ENCODE measurements around the gene REM2. TPM values are rescaled to one million over a fixed set of nuclear protein-coding genes. Genes with fewer than 3 reads are reported as not detected.

The REM2 gene
- total RNA-seq, 1 experiment from 2014 or later, result 0.26 TPM

DNA sequence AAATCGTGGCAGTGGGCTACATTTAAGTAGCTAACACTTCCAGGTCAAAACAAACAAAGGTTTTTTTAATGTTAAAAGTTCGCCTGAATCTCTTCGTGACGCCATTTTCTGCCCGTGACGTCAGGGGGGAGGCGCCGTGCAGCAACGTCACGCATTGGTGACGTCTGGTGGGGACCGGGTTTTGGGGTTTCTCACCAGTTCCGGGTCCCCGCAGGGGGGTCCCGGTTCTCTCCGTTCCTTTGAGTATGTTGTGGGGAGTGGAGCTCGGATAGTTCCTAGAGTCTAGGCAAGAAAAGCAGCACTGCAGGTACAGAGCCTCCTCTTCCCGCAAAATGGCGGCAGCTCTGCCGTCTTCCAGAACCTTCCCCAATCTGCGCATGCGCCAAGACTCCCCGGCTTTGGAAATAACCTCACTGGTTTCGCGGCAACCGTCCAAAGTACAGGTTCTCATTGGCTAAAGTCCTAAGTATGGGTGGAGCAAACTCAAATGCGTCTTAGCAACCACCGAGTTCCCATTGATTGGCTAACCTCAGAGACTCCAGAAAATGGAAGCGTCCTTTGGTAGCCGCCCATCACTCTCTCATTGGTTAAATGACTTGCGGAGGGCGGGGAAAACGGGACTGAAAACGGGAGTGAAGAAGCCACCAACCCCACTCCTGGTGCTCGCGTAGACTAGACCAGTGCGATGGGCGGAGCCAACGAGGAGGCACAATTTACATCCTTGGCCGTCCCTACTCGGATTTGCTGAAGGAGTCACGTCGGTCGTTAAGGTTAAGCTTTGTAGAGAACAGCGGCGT is 36.0 kb downstream of the REM2 start, which contains the start of gene RBM23:
Gene RBM23 (minus strand): TSS at position 346 of the 797 bp plus-strand sequence.
- Mint-ChIP-seq H3K4me1 (ENCODE audit: insufficient read depth, unreplicated experiment) (peaks cover 31% of the 10 kb centered on the region), H3K4me3 (ENCODE audit: unreplicated experiment) (peak within 1 kb of the TSS; percentile 87), H3K36me3 (ENCODE audit: insufficient read depth, unreplicated experiment) (peaks cover 75% of the 10 kb centered on the region), H3K27me3 (ENCODE audit: insufficient read depth, unreplicated experiment) (no peaks in the 10 kb centered on the region), H3K9me3 (ENCODE audit: unreplicated experiment) (no peaks in the 10 kb centered on the region), H3K27ac (ENCODE audit: low read depth, unreplicated experiment) (peak within 1 kb of the TSS; percentile 100)
- intact Hi-C loops (cut with micrococcal nuclease), result no loop called here
- ChIA-PET POLR2A (interaction anchor here (0.6 to 5.2 kb wide), 30 partner anchors 10 to 320 kb away, joined by 3 to 90 read pairs (median 5); partner anchors contain the start of genes ACIN1, AJUBA, C14orf119 and HAUS4), CTCF (interaction anchor here (0.6 to 3.4 kb wide), 12 partner anchors 9 to 363 kb away, joined by 3 to 20 read pairs (median 4); partner anchors contain the start of gene PRMT5)
- TF ChIP-seq, protein P1, sequence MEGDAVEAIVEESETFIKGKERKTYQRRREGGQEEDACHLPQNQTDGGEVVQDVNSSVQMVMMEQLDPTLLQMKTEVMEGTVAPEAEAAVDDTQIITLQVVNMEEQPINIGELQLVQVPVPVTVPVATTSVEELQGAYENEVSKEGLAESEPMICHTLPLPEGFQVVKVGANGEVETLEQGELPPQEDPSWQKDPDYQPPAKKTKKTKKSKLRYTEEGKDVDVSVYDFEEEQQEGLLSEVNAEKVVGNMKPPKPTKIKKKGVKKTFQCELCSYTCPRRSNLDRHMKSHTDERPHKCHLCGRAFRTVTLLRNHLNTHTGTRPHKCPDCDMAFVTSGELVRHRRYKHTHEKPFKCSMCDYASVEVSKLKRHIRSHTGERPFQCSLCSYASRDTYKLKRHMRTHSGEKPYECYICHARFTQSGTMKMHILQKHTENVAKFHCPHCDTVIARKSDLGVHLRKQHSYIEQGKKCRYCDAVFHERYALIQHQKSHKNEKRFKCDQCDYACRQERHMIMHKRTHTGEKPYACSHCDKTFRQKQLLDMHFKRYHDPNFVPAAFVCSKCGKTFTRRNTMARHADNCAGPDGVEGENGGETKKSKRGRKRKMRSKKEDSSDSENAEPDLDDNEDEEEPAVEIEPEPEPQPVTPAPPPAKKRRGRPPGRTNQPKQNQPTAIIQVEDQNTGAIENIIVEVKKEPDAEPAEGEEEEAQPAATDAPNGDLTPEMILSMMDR (IDR thresholded peaks at IDR 0.05; ENCODE audit: unreplicated experiment), result no peak
- TSS peak; percentile 66 for BruUV-seq (replicated peaks)
- peak; percentile 100 for DNase-seq (ENCODE audit: unreplicated experiment)

DNA sequence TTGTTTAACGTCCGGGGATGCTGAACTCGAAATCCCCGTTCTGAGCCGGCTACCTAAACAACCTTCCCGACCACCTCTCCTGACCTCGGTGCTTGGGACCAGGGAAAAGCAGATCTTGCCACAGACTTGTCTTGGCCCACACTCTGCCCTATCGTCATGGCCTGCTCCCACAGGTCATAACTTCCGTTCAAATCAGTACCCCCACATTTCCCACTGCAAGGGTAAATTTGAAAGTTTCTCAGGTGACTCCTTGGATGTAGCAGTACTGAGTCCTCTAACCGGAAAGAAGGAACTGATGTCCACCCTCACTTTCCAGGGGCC is 36.5 kb downstream of the REM2 start:
- H3K36me3 Mint-ChIP-seq (ENCODE audit: insufficient read depth, unreplicated experiment), result peaks cover 77% of the 10 kb centered on the region
- H3K9me3 Mint-ChIP-seq (ENCODE audit: unreplicated experiment), result no peaks in the 10 kb centered on the region
- DNase-seq (ENCODE audit: unreplicated experiment), result no peak
- TF ChIP-seq, protein P1 (IDR thresholded peaks at IDR 0.05; ENCODE audit: unreplicated experiment), result no peak
- intact Hi-C loops (cut with micrococcal nuclease), result no loop called here
- peak overlapping the region; percentile 87 for H3K4me3 Mint-ChIP-seq (ENCODE audit: unreplicated experiment)
- BruUV-seq (replicated peaks), result TSS peak; percentile 74
- no peaks in the 10 kb centered on the region for H3K27me3 Mint-ChIP-seq (ENCODE audit: insufficient read depth, unreplicated experiment)
- ChIA-PET POLR2A (interaction anchor here (0.6 to 5.2 kb wide), 22 partner anchors 10 to 321 kb away, joined by 3 to 90 read pairs (median 6); partner anchors contain the start of genes ACIN1, AJUBA, C14orf119 and HAUS4), CTCF (interaction anchor here (0.7 to 3.4 kb wide), 5 partner anchors 8 to 364 kb away, joined by 3 to 20 read pairs (median 5); partner anchors contain the start of gene PRMT5)
- H3K4me1 Mint-ChIP-seq (ENCODE audit: insufficient read depth, unreplicated experiment), result peaks cover 31% of the 10 kb centered on the region
- peak overlapping the region; percentile 100 for H3K27ac Mint-ChIP-seq (ENCODE audit: low read depth, unreplicated experiment)

- BruUV-seq (replicated peaks), result no TSS peak
- intact Hi-C loops (cut with micrococcal nuclease), result no loop called here
- TF ChIP-seq, protein P1 (IDR thresholded peaks at IDR 0.05; ENCODE audit: unreplicated experiment), result no peak
- Mint-ChIP-seq H3K27ac (ENCODE audit: low read depth, unreplicated experiment) (peak overlapping the region; percentile 87), H3K27me3 (ENCODE audit: insufficient read depth, unreplicated experiment) (no peaks in the 10 kb centered on the region), H3K9me3 (ENCODE audit: unreplicated experiment) (no peaks in the 10 kb centered on the region), H3K4me1 (ENCODE audit: insufficient read depth, unreplicated experiment) (peaks cover 31% of the 10 kb centered on the region), H3K4me3 (ENCODE audit: unreplicated experiment) (no peak overlapping the region), H3K36me3 (ENCODE audit: insufficient read depth, unreplicated experiment) (peaks cover 86% of the 10 kb centered on the region)
- ChIA-PET POLR2A (interaction anchor here (1.1 to 5.2 kb wide), 5 partner anchors 9 to 61 kb away, joined by 5 to 90 read pairs (median 16); partner anchors contain the start of genes AJUBA, HAUS4 and PRMT5), CTCF (interaction anchor here (1.0 to 3.4 kb wide), 3 partner anchors 9 to 147 kb away, joined by 3 to 20 read pairs (median 5); partner anchors contain the start of gene PRMT5)
- no peak for DNase-seq (ENCODE audit: unreplicated experiment)
These were observed 37.7 kb downstream of the REM2 start for GRCh38 chr14:22920697-22921096.

GRCh38 chr14:22922294-22922693 is 39.3 kb downstream of the REM2 start:
- no TSS peak for BruUV-seq (replicated peaks)
- peak overlapping the region; percentile 87 for H3K27ac Mint-ChIP-seq (ENCODE audit: low read depth, unreplicated experiment)
- H3K4me3 Mint-ChIP-seq (ENCODE audit: unreplicated experiment), result peak overlapping the region; percentile 22
- peaks cover 97% of the 10 kb centered on the region for H3K36me3 Mint-ChIP-seq (ENCODE audit: insufficient read depth, unreplicated experiment)
- peaks cover 45% of the 10 kb centered on the region for H3K4me1 Mint-ChIP-seq (ENCODE audit: insufficient read depth, unreplicated experiment)
- TF ChIP-seq, protein P1 (IDR thresholded peaks at IDR 0.05; ENCODE audit: unreplicated experiment), result no peak
- intact Hi-C loops (cut with micrococcal nuclease), result no loop called here
- CTCF ChIA-PET, result interaction anchor here (0.6 to 1.2 kb wide), 3 partner anchors 50 to 365 kb away, joined by 4 to 5 read pairs (median 4); no protein-coding TSS in a partner anchor
- POLR2A ChIA-PET, result no interaction called here
- no peaks in the 10 kb centered on the region for H3K9me3 Mint-ChIP-seq (ENCODE audit: unreplicated experiment)
- no peak for DNase-seq (ENCODE audit: unreplicated experiment)
- no peaks in the 10 kb centered on the region for H3K27me3 Mint-ChIP-seq (ENCODE audit: insufficient read depth, unreplicated experiment)
